DMS79 (cell line): Measurements from ENCODE around the gene TMIGD3.

ENCODE experiments used
- DNase-seq: peaks from one replicate; lab custom pipeline; 2025; lab: John Stamatoyannopoulos, UW

The TMIGD3 gene

DNA sequence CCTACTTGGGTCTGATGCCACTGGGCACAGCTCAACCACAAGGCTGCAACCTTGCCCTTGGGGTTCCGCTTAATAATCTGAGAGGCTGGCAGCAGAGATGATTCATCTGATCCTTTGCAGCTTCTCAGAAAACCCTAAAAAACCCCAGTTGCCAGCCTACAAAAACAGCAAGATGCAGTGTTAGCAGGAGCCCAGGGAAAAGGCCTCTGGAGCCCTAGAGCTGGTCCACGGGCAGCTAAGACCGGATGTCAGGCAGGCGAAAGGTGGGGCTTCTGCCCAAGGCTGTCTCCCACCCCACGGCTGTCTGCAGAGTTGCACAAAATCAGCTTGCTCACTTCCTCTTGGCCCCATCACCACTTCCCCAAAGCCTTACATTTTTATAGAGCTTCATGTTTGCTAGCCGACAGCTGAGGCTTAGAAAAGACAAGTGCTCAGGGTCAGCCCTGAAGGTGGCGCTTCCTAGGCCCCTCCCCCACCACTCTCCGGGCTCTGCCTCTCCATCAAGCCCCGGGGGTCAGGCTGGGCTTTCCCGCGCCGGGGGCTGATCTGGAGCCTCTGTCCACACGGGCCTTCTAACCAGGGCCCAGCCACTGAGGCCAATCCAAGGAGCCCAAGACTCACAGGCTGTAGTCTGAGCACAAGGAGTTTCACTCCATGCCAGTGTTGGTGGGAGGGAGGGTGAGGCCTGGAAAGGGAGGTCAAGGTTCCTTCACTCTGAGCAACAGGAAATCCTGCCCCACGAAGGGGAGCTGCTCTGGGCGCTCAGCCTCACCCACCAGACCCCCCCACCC, 4.2 kb upstream of the TMIGD3 start:
- DNase-seq = no peak

DNA sequence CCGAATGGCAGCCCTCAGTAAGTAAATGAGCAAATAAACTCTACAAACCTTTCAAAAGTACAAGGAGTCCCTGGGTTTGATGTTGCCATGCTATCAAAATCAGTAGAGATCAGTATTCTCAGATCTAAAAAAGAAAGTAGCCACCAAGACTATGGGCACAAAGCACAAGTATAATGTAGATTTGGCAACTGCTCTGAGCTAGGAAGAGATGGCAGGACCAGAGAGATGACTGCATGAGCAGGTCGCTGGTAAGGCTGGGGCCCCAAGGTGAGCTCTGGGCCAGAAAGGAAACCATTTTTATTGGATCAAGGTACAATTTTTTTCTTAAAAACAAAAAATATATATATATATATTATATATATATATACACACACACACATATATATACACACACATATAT, 3.1 kb upstream of the TMIGD3 start:
- DNase-seq = no peak

DNA sequence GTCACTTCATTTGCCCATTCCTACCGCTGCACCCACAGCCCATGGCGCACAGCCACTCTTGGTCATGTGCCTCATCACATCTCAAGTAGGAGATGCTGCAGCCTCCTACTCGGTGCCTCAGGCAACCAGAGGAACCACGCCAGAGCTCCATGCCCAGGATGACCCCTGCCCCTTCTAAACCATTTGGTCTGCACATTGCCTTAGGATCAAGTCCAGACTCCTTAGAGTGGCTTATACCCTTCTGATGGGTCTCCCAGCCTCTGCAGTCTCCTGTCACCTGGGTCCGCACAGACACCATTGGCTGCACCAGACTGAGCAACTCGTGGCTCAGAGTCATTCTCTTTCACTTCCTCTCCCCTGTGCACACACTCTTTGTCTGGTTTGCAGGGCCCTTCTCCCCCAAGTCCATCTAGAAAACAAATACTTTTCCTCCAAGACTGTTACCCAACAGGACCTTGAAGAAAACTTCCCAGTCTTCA, 2.2 kb upstream of the TMIGD3 start:
- DNase-seq = no peak

DNA sequence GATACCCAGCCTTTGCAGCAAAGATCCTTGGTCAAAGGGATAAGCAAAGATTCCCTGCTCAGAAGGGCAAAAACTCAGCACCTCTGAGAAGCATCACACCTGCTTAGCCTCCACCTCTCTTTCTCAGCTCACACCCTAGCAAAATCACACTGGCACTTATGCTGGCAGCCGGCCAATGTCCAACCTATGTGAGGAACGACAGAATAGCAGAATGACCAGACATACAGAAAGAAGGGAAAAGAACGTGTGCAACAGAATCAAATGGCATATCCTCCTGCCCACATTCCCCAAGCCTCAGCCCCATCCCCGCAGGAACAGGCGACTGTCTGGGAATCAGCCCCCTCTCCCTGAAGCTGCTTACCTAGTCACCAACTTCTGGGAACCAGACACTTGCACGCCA, 664 bp upstream of the TMIGD3 start:
- DNase-seq = no peak

DNA sequence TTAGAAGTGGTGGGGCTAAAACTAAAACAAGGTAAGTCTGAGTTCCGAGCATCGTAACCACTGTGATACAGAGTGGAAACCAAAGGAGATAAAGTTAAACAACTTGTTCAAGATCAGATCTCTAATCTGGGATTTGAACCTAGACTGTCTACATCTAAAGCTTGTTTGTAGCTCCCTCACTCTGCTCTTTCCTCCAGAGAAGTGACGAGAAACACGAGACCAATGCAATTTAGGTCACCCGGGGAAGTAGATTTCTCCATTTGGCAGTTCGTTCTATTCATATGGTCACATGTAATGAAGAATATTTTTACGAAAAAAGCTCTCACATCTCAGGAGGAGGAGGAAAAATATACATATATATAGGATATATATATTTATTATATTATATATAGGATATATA, 1.8 kb downstream of the TMIGD3 start:
- no peak for DNase-seq

DNA sequence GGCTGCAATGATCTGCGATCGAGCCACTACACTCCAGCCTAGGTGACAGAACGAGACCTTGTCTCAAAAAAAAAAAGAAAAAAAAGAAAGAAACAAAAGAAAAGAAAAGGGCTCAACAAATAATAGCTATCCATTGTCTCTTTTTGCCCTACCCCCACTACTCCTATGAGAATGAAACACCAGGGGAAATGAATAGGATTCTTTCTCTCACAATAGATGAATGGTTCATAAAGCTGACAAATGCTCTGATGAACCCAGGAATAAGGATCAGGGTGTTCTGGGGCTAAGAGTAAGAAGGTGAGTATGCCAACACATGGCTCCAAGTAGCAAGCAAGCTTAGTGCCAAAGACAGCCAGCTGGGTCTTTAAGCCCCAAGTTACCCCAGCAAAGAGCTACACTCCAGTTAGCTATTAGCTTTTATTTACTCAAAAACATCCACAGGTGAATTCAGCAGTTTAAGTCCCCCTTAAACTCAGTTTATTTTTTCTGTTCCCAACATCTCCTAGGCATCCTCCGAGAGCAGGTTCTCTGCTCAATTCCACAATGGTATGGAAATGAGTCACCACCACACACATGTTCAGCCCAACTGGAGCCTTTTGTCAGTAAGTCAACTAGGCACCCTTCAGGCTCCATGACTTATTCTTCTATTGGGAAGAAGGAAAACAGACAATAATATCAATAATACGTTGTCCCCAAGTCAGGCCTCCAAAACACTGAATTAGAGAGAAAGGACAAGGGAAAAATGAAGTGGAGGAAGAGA, 4.2 kb downstream of the TMIGD3 start:
- DNase-seq = no peak

DNA sequence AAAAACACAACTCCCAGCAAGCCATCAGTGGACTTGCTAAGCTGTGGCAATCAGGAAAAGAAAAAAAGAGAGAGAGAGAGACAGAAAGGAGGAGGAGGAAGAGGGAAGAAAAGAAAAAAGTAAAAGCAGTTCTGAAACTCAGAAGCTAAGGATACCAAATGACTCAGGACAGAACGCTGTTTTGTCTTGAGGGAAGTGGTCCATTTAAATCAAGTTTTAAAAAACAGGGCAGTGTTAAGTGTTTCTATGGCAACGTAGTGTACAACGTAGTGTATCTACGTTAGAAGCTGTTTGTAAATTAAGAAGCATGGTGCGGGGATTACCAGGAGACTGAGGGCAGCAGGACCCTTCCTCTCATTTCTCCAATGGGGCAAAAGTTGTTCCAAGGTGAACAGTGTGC, 5.8 kb downstream of the TMIGD3 start:
- DNase-seq = no peak

DNA sequence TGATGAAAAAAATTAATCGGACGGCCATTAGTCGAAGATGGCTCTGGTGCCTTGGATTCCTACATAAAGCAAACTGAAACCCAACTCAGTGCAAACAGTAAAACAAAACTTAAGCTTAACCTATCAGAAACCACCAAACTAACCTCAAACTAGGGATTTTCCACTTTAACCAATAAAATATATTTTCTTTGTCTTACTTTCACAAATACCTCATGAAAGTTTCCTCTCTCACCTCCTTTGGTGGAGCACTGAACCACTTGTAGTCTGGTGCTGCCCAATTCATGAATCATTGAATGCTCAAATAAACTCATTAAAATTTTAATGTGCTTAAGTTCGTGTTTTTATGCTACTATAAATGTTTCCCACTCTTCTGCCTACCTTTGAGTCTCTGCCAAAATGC, 7.0 kb downstream of the TMIGD3 start:
- no peak for DNase-seq

DNA sequence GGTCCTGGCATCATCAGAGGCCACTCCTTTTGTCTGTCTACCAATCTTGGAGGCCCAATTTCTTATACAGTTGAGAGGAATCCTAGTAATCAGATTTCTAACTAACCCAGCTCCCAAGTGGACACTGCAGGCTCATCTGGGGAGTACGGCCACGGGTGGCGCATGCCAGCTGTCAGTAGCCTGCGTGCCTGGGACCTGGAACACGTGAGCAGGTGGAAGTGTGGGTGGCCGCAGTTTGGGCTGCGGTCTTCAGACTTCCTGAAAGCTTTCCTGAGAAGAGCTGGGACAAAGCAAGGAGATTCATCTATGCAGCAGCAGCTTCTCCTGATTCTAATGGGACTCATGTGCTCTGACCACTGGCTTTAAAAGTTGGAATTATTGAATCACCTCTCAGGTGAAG, 12.4 kb downstream of the TMIGD3 start:
- DNase-seq = no peak

DNA sequence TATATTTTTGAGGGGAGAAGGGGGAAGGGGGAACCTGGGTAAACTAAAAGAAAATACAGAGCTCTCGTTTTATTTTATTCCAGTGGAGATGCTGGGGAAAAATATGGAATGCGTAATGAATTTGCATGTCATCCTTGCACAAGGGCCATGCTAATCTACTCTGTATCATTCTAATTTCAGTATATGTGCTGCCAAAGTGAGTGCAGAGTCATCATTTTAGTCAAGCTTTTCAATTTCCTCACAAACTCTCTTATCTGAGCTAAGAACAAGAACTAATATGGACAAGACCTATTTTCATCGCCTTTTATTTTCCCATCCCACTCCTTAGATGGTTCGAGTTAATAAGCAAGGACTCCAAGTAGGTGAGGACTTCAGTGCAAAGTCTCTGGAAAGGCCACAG, 13.2 kb downstream of the TMIGD3 start:
- no peak for DNase-seq

DNA sequence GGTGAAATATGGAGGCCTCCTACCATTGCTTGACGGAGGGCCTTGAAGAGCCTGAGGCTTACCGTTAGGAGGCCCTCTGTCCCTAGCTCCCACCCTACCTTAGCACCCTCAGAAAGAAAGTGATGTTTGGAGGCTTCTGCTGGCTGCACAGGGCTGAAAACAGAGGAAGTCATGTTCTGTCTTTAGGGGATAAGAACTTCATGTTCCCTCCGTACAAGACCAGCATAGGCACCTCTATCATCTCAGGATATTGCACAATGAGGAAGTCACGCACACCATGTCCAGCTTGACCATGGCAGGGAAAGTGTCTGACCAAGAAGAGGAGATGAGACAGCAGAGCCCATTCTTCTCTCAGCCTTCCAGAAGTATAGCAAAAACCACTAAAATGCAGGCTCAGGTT, 13.8 kb downstream of the TMIGD3 start:
- no peak for DNase-seq

DNA sequence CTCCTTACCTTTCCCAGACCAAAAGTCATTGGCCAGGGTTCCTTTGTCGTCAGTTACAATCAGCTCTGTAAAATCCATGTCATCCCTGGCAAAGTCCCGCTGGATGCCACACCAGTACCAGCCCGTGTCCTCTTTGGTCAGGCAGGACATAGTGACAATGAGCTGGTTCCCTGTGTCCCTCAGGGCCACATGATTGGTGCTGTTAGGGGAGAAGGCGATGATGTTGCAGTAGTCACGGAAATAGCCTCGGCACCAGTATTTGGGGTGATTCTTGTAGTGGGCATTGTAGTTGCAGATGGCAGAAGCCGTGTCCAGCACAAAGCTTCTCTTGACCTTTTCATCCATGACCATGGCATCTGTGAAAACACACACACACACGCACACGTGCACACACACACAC, 14.8 kb downstream of the TMIGD3 start:
- DNase-seq = no peak

DNA sequence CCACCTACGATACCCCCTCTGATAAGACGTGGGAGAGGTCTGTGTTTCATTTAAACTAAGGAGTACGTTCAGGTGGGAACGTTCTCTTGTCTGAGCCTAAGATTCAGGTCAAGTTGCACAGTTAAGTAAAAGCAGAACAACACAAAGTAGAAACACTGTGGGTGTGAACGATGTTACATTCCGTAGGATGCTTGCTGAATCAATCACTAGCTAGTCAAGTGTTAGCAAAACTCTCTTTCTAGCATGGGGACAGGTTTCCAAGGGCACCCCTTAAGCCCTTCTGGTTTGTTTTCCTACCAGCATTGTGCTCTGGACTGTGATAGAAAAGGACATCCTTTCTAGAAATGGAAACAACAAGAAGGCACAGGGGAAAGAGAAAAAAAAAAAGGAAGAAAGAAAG, 16.3 kb downstream of the TMIGD3 start:
- no peak for DNase-seq

DNA sequence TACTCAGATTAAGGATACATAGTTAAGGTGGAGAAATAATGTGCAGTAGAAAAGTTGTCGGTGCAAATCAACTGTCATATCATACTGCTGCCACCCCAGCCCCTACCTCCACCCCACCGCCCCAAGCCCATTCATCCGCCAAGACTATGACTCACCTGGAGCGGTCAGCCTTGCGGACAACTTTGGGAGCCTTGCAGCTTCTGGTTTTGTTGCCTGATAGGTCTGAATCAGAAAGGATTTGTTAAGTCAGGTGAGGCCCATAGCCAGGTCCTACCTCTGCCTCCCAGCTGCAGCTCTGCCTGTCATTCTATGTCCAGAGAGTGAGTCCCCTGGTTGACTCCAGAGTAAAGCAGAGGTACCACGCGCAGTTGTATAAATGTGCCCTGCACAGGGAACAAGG, 17.0 kb downstream of the TMIGD3 start:
- DNase-seq = no peak

DNA sequence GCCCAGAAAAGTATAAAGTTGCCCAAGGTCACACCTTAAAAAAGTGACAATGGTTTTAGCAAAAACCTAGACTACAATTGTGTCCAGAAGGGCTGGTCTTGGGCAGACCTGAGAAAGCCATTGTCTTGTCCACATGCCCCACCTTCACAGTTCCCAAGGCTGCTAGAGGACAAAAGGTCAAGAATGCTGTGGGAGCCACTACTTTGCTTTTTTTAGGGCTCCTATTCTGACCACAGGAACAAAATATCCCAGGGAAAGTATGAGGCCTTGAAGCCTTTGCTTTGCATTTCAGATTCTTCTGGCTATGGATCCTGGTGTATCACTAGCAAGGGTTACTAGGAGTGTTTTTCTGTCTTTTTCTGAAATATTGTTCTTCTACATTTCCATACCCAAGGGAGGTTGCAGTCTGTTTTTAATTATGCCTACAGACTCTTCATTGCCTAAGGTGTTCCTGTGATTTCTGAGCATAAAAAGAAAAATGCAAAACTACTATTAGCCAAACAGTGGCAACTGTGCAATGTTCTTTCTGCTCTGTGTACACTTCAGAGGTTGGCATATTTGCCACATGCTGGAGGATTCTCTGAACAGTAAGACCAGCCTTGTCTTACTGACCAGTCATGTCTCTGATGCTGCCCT, 18.9 kb downstream of the TMIGD3 start:
- no peak for DNase-seq

DNA sequence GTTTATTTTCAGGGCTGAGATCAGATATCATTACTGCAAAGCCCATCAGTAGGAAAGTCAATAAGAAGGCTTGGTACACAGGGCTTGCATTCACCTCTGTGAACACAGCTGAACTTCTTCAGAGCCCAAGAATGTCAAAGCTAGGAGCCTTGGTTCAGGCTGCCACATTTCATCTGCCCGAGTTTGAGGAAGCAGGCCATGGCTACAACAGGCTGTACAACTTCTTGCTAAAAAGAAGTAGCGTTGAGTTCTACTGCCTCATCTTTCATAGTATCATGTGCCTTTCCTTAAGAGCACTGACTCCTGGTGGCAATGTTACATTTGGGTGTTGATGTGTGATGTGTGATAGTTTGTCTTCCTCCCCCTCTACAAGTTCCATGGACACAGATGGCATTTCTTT, 19.6 kb downstream of the TMIGD3 start:
- no peak for DNase-seq

DNA sequence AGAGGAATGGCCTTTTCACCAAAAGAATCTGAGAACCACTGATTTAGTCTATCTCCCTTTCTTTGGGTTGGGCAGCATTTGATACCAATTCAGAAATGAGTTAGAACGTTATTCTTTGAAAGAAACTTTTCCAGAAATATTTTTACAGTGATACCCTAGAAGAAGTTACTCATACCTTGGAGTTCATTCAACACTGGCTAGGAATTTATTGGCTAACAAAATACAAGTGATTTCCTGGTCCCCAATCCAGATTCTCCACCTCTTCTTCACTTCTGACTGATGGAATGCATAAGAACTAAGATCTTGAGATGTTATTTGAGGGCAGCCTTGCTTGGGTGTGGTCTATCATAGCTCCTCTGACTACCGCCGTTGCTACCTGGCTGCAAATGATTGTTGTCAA, 20.3 kb downstream of the TMIGD3 start:
- no peak for DNase-seq

DNA sequence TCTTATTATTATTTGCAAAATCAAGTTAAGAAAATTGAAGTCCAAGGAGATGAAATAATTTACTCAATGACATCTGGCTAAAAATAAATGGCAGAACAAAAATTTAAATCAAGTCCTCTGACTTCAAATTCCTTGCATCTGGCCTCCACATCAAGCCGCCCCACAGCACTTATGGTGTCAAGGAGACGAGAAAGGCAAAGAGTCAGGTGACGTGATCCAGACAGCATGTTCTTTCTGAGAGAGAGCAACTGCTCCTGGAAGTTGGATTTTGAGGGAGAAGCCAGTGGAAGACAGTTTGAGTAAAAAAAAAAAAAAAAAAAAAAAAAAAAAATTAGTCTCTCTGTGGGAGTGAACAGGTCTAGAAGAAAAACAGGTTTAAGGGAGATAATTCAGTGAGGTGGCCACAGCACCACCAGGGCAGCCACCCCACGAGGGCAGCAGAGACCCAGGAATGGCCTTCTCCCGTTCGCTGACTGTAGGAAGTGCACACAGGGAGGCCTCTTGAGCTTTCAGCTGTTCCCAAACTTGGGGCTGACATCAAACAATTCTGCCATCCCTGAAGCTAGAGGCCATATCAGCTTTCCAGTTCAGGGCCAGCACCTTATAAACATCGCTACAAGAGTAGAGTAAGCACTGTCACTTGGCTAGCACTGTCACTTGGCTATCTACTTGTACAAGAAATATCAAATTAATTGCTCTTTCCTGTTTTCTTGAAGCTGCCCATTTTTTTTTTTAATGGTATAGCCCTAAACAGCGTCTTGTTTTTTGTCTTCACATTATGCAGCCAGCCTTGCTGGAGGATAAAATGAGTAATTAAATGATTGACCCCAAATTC, 21.8 kb downstream of the TMIGD3 start:
- DNase-seq = peak; percentile 30

DNA sequence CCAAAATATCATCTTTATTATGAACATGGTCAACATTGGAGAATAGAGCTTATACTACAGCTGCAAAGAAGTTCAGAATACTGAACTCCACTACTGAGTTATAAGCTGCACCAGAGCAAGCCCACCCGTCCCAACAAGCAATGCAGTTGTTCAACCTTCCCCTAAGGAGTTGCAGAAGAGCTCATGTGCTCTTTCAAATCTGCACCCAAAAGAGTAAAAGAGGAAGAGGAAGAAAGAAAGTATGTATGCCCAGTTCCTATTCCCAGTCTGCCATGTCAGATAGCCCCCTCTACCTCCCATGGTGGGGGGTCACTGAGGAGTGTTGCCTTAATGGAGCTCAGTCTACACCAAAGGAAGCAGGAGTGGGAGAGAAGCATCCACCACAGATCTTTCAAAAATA, 22.8 kb downstream of the TMIGD3 start:
- no peak for DNase-seq

DNA sequence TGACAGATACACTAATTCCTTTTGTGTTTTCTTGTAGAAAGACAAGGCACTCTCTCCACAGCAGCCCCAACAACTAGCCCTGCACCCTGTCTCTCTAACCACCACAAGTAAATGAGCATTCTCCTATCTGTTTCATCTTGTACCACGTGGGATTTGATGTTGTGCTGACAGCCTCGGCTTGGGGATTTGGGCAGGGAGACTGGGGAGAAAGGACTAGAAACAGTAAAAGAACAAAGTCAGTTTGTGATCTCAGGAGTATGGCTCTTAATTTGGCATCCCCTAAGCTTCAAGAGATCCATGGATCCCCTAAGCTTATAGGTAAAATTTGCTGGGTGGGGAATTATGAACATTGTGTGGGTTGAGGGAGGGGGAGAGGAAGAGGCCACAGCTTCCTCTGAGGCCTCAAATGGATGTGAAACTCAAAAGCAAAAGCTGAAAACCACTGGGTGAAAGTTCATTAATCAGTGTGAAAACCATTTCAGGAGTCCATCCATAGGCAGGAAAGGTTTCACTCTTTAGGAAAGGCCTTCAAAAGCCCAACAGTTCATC, 26.6 kb downstream of the TMIGD3 start:
- DNase-seq = no peak

DNA sequence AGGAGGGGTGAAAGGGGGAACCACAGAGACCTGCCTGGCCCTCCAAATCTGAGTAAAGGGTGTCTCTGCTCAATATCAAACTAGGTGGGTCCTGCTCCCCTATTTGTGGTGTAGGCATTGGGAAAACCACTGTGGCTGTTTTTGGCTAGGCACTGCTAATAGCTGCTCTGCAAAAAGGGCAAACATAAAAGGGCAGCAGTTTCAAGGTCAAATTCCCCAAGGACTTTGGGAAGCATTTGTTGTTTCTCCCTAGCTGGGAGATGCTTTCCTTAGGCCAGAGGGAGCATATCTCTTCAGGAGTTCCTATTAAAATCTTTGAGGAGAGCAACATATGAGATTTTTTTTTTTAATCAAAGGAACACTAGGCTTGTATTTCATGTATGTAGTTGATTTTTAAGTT, 27.2 kb downstream of the TMIGD3 start:
- DNase-seq = no peak

DNA sequence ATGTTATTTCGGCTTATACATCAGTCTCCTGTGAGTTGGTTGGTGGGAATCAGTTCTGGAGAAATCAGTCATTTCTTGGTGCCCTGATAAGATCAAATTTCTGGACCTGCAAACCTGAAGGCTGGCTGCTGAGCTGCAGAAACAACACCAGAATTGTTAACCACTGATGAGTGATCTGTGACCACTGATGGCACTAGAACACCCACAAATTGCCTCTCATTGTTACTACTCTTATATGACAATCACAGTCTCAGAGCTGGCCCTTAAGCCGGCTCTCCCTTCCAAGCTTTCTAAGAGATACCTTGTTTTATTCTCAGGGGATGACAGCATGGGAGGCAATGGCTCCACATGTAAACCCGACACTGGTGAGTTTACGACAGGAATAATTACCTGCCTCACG, 27.7 kb downstream of the TMIGD3 start:
- DNase-seq = no peak
